ENCODE data around the gene MGAT3.
"Not testable (repeated sequence)": the region's sequence is repeated elsewhere in the genome, so short reads cannot be mapped to it uniquely, and the experiment has no call there.

MGAT3 gene

DNA sequence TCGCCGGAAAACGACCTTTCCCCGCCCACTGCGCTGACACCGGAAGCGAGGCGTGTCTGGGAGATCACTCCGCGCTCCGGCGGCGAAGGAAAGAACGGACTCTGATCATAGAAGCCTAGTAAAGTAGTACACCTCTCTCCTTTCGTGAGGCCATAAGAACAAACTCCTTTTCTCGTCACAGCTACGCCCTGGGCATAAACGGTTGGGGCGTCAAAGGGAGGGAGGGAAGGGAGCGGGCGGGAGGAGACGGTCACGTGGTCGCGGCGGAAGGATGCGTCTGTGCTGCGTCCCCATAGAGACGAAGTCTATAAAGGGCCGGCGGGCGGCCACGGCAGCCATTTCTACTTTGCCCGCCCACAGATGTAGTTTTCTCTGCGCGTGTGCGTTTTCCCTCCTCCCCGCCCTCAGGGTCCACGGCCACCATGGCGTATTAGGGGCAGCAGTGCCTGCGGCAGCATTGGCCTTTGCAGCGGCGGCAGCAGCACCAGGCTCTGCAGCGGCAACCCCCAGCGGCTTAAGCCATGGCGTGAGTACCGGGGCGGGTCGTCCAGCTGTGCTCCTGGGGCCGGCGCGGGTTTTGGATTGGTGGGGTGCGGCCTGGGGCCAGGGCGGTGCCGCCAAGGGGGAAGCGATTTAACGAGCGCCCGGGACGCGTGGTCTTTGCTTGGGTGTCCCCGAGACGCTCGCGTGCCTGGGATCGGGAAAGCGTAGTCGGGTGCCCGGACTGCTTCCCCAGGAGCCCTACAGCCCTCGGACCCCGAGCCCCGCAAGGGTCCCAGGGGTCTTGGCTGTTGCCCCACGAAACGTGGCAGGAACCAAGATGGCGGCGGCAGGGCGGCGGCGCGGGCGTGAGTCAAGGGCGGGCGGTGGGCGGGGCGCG is 63.7 kb downstream of the MGAT3 start, which contains the start of gene ATF4:
Gene ATF4, plus strand, starts transcription at position 337 of the 880 bp plus-strand sequence. CDS start 884 bp downstream, outside the sequence.
- Histone ChIP-seq H3K27me3 (replicated peaks in 2 of 5; ENCODE audit: control insufficient read depth in 4 of 5, insufficient read depth in 5 of 5, low read length in 4 of 5) (no peaks in the 10 kb centered on the region), H3K9me3 (ENCODE audit: control extremely low read depth in 1 of 5, control insufficient read depth in 4 of 5, insufficient read depth in 2 of 5, low read depth in 1 of 5, low read length in 4 of 5) (no peaks in the 10 kb centered on the region), H3K4me3 (ENCODE audit: control insufficient read depth in 1 of 7, extremely low read depth in 1 of 7, insufficient read depth in 4 of 7, low read depth in 2 of 7, low read length in 6 of 7) (peak within 1 kb of the TSS; percentile 93 to 97 (median 95)), H3K27ac (ENCODE audit: insufficient read depth in 1 of 2, low read depth in 1 of 2, low read length in 2 of 2, poor library complexity in 1 of 2, severe bottlenecking in 2 of 2) (peak within 1 kb of the TSS; percentile 96 to 99), H3K4me1 (ENCODE audit: control extremely low read depth in 1 of 4, control insufficient read depth in 4 of 4, insufficient read depth in 4 of 4, low read length in 3 of 4) (peaks cover 11 to 56% (median 52%) of the 10 kb centered on the region in 4 experiments), H3K36me3 (ENCODE audit: control insufficient read depth in 4 of 4, insufficient read depth in 4 of 4, low read length in 3 of 4) (peaks cover 8 to 66% (median 44%) of the 10 kb centered on the region in 4 experiments)
- POLR2A ChIA-PET = interaction anchor here (0.6 to 1.7 kb wide), 12 partner anchors 9 to 523 kb away, joined by 3 to 17 read pairs (median 3); partner anchors contain the start of genes MIEF1, RPL3 and RPS19BP1
- under 1% methylated on average over 80 of the region's 86 CpGs for WGBS (ENCODE audit: insufficient coverage)
- DNase-seq = no peak
- CTCF ChIA-PET = interaction anchor here (0.6 to 2.0 kb wide), 6 partner anchors 10 to 177 kb away, joined by 3 to 17 read pairs (median 5); no protein-coding TSS in a partner anchor

DNA sequence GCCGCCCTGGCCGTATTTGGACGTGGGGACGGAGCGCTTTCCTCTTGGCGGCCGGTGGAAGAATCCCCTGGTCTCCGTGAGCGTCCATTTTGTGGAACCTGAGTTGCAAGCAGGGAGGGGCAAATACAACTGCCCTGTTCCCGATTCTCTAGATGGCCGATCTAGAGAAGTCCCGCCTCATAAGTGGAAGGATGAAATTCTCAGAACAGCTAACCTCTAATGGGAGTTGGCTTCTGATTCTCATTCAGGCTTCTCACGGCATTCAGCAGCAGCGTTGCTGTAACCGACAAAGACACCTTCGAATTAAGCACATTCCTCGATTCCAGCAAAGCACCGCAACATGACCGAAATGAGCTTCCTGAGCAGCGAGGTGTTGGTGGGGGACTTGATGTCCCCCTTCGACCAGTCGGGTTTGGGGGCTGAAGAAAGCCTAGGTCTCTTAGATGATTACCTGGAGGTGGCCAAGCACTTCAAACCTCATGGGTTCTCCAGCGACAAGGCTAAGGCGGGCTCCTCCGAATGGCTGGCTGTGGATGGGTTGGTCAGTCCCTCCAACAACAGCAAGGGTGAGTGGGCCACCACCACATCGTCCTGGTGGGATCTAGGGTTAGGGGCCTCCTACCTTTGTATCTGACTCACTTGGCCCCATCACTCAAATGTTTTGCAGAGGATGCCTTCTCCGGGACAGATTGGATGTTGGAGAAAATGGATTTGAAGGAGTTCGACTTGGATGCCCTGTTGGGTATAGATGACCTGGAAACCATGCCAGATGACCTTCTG is 64.5 kb downstream of the MGAT3 start:
- Histone ChIP-seq H3K4me1 (ENCODE audit: control extremely low read depth in 1 of 4, control insufficient read depth in 4 of 4, insufficient read depth in 4 of 4, low read length in 3 of 4) (peaks cover 11 to 65% (median 60%) of the 10 kb centered on the region in 4 experiments), H3K36me3 (ENCODE audit: control insufficient read depth in 4 of 4, insufficient read depth in 4 of 4, low read length in 3 of 4) (peaks cover 8 to 58% (median 38%) of the 10 kb centered on the region in 4 experiments), H3K4me3 (ENCODE audit: control insufficient read depth in 1 of 7, extremely low read depth in 1 of 7, insufficient read depth in 4 of 7, low read depth in 2 of 7, low read length in 6 of 7) (peak overlapping the region; percentile 93 to 97 (median 95)), H3K27ac (ENCODE audit: insufficient read depth in 1 of 2, low read depth in 1 of 2, low read length in 2 of 2, poor library complexity in 1 of 2, severe bottlenecking in 2 of 2) (peak overlapping the region; percentile 96 to 99)
- WGBS (ENCODE audit: insufficient coverage) = 5% methylated on average over 21 of the region's 28 CpGs
- ChIA-PET POLR2A (interaction anchor here (0.6 to 1.7 kb wide), 4 partner anchors 8 to 507 kb away, joined by 3 to 17 read pairs (median 8); partner anchors contain the start of gene RPL3), CTCF (interaction anchor here (1.3 to 2.0 kb wide), 2 partner anchors 9 to 14 kb away, joined by 3 to 17 read pairs; no protein-coding TSS in a partner anchor)
- H3K9me3 ChIP-seq (ENCODE audit: control extremely low read depth in 1 of 5, control insufficient read depth in 4 of 5, insufficient read depth in 2 of 5, low read depth in 1 of 5, low read length in 4 of 5); H3K27me3 ChIP-seq (replicated peaks in 2 of 5; ENCODE audit: control insufficient read depth in 4 of 5, insufficient read depth in 5 of 5, low read length in 4 of 5): not testable (repeated sequence)
- peak; percentile 62 to 81 (median 72) for DNase-seq

DNA sequence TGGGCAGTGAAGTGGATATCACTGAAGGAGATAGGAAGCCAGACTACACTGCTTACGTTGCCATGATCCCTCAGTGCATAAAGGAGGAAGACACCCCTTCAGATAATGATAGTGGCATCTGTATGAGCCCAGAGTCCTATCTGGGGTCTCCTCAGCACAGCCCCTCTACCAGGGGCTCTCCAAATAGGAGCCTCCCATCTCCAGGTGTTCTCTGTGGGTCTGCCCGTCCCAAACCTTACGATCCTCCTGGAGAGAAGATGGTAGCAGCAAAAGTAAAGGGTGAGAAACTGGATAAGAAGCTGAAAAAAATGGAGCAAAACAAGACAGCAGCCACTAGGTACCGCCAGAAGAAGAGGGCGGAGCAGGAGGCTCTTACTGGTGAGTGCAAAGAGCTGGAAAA is 65.3 kb downstream of the MGAT3 start:
- ChIA-PET POLR2A (interaction anchor here (1.2 kb wide), 1 partner anchor 20 kb away, joined by 6 read pairs; the partner anchor contains the start of gene MIEF1), CTCF (interaction anchor here (0.6 to 11.8 kb wide), 6 partner anchors 8 to 28 kb away, joined by 3 to 243 read pairs (median 6); no protein-coding TSS in a partner anchor)
- peaks cover 11 to 71% (median 66%) of the 10 kb centered on the region in 4 experiments for H3K4me1 ChIP-seq (ENCODE audit: control extremely low read depth in 1 of 4, control insufficient read depth in 4 of 4, insufficient read depth in 4 of 4, low read length in 3 of 4)
- H3K9me3 ChIP-seq (ENCODE audit: control extremely low read depth in 1 of 5, control insufficient read depth in 4 of 5, insufficient read depth in 2 of 5, low read depth in 1 of 5, low read length in 4 of 5); H3K27me3 ChIP-seq (replicated peaks in 2 of 5; ENCODE audit: control insufficient read depth in 4 of 5, insufficient read depth in 5 of 5, low read length in 4 of 5); DNase-seq: not testable (repeated sequence)
- H3K4me3 ChIP-seq (ENCODE audit: control insufficient read depth in 1 of 7, extremely low read depth in 1 of 7, insufficient read depth in 4 of 7, low read depth in 2 of 7, low read length in 6 of 7) = peak overlapping the region in 5 of 7 experiments; percentile 94 to 97 (median 95)
- peaks cover 8 to 56% (median 36%) of the 10 kb centered on the region in 4 experiments for H3K36me3 ChIP-seq (ENCODE audit: control insufficient read depth in 4 of 4, insufficient read depth in 4 of 4, low read length in 3 of 4)
- WGBS (ENCODE audit: insufficient coverage) = no CpG with 5 or more reads among the region's 5 CpGs
- peak overlapping the region in 1 of 2 experiments; percentile 99 for H3K27ac ChIP-seq (ENCODE audit: insufficient read depth in 1 of 2, low read depth in 1 of 2, low read length in 2 of 2, poor library complexity in 1 of 2, severe bottlenecking in 2 of 2)

DNA sequence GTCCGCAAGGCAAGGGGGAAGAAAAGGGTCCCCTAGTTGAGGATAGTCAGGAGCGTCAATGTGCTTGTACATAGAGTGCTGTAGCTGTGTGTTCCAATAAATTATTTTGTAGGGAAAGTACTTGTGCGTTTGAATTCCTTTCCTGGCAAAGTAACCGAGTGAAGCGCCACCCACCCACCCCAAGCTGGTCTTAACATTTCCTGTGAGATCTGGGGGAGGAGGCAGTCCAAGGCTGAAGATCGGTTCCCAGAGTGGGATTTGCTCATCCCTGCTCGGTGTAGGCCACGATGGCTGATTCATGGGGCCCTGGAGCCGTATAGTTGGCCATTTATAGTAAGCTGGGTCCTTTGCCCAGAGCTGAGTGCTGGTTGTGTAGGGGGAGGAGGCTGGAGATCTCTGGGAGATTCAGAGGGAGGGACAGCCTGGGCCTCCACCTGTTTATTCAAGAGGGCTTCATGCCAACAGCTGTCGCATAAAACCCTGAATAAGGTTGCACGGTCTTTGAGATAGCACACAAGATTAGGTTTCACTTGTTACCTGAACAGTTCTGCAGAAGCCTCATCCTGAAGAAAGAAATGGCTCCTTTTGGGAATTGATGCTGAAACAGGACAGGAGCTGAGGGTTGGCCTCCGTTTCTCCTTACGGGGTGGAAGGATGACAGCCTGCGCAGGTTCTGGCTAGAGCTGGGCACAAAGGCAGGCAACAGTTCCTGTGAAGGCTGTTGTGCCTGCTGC is 65.9 kb downstream of the MGAT3 start:
- peak in 2 of 3 donors; percentile 42 to 44 for DNase-seq
- 62% methylated on average over 12 of the region's 14 CpGs for WGBS (ENCODE audit: insufficient coverage)
- Histone ChIP-seq H3K27me3 (replicated peaks in 2 of 5; ENCODE audit: control insufficient read depth in 4 of 5, insufficient read depth in 5 of 5, low read length in 4 of 5) (no peaks in the 10 kb centered on the region), H3K9me3 (ENCODE audit: control extremely low read depth in 1 of 5, control insufficient read depth in 4 of 5, insufficient read depth in 2 of 5, low read depth in 1 of 5, low read length in 4 of 5) (no peaks in the 10 kb centered on the region), H3K27ac (ENCODE audit: insufficient read depth in 1 of 2, low read depth in 1 of 2, low read length in 2 of 2, poor library complexity in 1 of 2, severe bottlenecking in 2 of 2) (peak overlapping the region in 1 of 2 experiments; percentile 52), H3K4me1 (ENCODE audit: control extremely low read depth in 1 of 4, control insufficient read depth in 4 of 4, insufficient read depth in 4 of 4, low read length in 3 of 4) (peaks cover 11 to 78% (median 73%) of the 10 kb centered on the region in 4 experiments), H3K36me3 (ENCODE audit: control insufficient read depth in 4 of 4, insufficient read depth in 4 of 4, low read length in 3 of 4) (peaks cover 8 to 54% (median 36%) of the 10 kb centered on the region in 4 experiments), H3K4me3 (ENCODE audit: control insufficient read depth in 1 of 7, extremely low read depth in 1 of 7, insufficient read depth in 4 of 7, low read depth in 2 of 7, low read length in 6 of 7) (peak overlapping the region in 4 of 7 experiments; percentile 94 to 97 (median 95))
- POLR2A ChIA-PET = interaction anchor here (0.6 to 1.2 kb wide), 2 partner anchors 20 to 212 kb away, joined by 3 to 6 read pairs; partner anchors contain the start of gene MIEF1
- CTCF ChIA-PET = interaction anchor here (0.6 to 11.8 kb wide), 7 partner anchors 8 to 28 kb away, joined by 3 to 243 read pairs (median 5); no protein-coding TSS in a partner anchor

DNA sequence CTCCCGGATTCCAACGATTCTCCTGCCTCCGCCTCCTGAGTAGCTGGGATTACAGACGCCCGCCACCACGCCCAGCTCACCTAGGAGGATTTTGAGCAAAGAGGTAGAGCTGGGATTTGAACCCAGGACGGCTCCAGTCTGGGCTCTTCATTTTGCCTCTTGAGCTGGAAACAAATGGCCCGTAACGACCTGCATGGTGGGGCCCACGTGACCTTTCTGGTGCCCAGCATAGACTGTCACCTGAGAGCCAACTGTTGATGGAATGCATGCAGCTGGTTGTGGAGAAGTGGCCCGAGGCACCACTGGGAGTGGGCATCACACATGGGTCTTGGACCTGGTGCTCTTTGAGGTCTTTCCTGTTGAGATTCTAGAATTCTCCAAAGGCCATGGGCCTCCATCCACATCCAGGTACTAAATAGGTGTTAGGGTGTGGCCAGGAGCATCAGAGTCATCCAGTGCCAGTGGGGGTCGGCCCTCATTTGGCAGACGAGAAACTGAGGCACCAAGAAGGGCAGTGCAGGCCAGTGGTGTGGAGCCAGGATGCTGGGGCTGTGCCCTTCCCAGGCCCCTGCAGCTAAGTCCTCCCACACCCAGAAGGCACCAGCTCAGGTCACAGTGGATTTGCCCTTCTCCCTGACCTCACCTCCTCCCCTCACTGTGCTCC is 67.4 kb downstream of the MGAT3 start:
- 89% methylated on average over 12 of the region's 13 CpGs for WGBS (ENCODE audit: insufficient coverage)
- ChIA-PET CTCF (interaction anchor here (1.3 to 11.8 kb wide), 5 partner anchors 10 to 30 kb away, joined by 3 to 243 read pairs (median 5); no protein-coding TSS in a partner anchor), POLR2A (interaction anchor here (0.6 kb wide), 1 partner anchor 8 kb away, joined by 6 read pairs; no protein-coding TSS in a partner anchor)
- Histone ChIP-seq H3K9me3 (ENCODE audit: control extremely low read depth in 1 of 5, control insufficient read depth in 4 of 5, insufficient read depth in 2 of 5, low read depth in 1 of 5, low read length in 4 of 5) (no peaks in the 10 kb centered on the region), H3K4me3 (ENCODE audit: control insufficient read depth in 1 of 7, extremely low read depth in 1 of 7, insufficient read depth in 4 of 7, low read depth in 2 of 7, low read length in 6 of 7) (no peak overlapping the region), H3K36me3 (ENCODE audit: control insufficient read depth in 4 of 4, insufficient read depth in 4 of 4, low read length in 3 of 4) (peaks cover 11 to 65% (median 45%) of the 10 kb centered on the region in 4 experiments), H3K27me3 (replicated peaks in 2 of 5; ENCODE audit: control insufficient read depth in 4 of 5, insufficient read depth in 5 of 5, low read length in 4 of 5) (no peaks in the 10 kb centered on the region), H3K27ac (ENCODE audit: insufficient read depth in 1 of 2, low read depth in 1 of 2, low read length in 2 of 2, poor library complexity in 1 of 2, severe bottlenecking in 2 of 2) (peak overlapping the region in 1 of 2 experiments; percentile 12), H3K4me1 (ENCODE audit: control extremely low read depth in 1 of 4, control insufficient read depth in 4 of 4, insufficient read depth in 4 of 4, low read length in 3 of 4) (peaks cover 6 to 80% (median 74%) of the 10 kb centered on the region in 4 experiments)
- no peak for DNase-seq
